Activated T-cell treated with anti-CD3 and anti-CD28 coated beads, Interleukin-2, amount 50 U/mL, for 48 hours (primary cell): Measurements from ENCODE around the gene TEK.
"Not testable (repeated sequence)": the region's sequence is repeated elsewhere in the genome, so short reads cannot be mapped to it uniquely, and the experiment has no call there.

Source experiments
- DNase-seq, 2 experiments: peaks; one replicate each; pipeline ENCODE4 v3.0.0-alpha.2; 2020

Gene TEK

GRCh38 chr9:27182421-27182820, 73.4 kb downstream of the TEK start:
- DNase-seq, result no peak

DNA sequence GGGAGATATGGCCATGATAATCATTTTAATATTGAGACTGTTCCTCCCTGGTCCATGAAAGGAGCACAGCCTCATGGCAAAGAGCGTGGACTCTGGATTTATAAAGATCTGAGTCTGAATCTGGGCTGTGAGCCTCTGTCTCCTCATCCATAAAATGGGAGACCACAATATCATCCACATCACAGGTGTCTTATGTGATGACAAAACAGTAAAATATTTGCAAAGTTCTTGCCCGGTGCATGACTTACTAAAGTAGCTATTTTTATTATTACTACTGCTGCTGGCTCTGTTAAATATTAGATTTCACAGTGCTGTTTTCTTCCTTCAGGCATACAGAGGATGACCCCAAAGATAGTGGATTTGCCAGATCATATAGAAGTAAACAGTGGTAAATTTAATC, 74.1 kb downstream of the TEK start:
- DNase-seq, result no peak

- DNase-seq, result no peak
Observed at GRCh38 chr9:27183701-27184100, 74.7 kb downstream of the TEK start.

- no peak for DNase-seq
Observed at GRCh38 chr9:27184556-27185351, 75.7 kb downstream of the TEK start.

GRCh38 chr9:27188426-27188825, 79.4 kb downstream of the TEK start:
- no peak for DNase-seq

- DNase-seq, result no peak
Observed at GRCh38 chr9:27189426-27189825, 80.4 kb downstream of the TEK start.

DNA sequence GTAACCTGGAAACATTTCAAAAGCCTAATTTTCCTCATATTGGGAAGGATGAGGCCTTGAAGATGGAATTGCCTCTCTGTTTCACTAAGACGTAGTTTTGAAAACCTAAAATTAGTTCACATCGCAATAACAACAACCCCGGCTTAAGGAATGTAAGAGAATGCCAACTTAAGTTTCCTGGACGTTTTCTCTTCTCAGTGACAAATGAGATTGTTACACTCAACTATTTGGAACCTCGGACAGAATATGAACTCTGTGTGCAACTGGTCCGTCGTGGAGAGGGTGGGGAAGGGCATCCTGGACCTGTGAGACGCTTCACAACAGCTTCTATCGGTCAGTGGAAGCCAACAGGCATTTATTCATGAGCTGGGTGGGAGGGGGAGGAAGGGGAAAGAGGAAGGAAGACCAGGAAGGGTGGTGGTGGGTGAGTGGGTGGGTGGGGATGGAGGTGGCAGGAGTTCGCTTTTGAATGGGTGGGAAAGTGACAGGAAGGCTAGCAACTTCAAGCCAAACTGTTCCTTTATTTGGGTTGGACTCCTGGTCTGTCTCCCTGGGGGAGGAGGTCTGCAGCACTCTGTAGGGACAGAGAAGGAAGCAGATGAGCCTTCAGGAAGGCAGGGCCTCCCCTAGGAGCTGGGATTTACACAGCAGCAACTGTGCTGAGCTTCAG, 83.4 kb downstream of the TEK start:
- DNase-seq, result no peak

- no peak for DNase-seq
Observed at GRCh38 chr9:27193886-27194285, 84.9 kb downstream of the TEK start.

GRCh38 chr9:27194401-27195091, 85.5 kb downstream of the TEK start:
- no peak for DNase-seq

DNA sequence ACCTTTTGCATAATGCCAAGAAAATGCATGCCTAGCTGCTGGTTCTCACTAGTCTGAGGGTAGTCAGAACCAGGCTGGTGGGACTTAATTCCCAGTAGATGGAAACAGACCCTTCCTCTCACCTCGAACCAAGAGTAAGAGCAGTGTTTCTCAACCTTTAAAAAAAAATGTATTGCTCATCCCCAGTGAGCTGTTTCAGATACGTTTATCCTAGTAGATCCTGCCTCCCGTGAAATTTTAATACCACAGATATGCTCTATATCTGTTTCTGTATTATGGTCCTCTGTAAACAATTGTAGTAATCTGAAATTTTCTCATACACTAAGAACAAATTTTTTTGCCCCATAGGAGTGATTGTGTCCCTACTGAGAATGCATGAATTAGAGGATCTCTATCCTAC, 86.2 kb downstream of the TEK start:
- DNase-seq, result no peak

GRCh38 chr9:27196383-27196782, 87.4 kb downstream of the TEK start:
- DNase-seq, result no peak

GRCh38 chr9:27198190-27198589, 89.2 kb downstream of the TEK start:
- no peak for DNase-seq

DNA sequence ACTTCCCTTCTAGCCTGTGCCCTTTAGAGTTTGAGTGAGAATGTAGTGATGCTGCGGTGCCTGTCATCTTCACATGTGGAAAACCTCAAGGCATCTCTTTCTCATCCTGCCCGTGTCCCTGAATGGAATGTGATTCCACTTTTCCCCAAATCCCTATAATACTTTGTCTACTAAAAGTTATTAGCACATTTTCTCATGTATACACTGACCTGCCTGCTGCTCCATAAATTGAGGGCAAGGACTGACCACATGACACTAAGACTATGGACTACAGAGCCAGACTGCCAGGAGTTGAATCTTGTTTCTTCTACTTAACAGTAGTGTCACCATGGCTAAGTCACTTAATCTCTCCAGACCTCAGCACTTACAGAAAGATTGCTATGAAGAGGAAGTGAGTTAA, 93.0 kb downstream of the TEK start:
- no peak for DNase-seq

DNA sequence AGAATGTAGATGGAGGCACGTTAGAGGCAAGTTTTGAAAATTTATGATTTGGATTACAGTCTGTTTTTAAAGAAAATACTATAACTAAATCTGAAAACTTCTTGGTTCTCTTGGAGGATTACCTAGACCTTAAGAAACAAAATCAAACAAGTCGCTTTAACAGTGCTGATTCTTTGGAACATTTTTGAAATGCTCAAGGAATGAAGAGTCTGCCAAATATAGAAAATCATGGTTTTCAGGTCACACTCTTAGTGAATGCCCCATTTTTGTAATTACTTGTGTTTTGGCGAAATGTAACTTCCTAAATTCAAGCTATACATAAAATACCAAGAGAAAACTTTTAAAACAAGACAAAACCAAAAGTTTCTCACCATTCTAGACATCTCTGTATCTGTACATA, 94.8 kb downstream of the TEK start:
- DNase-seq, result no peak

- DNase-seq, result no peak
Observed at GRCh38 chr9:27204578-27204977, 95.6 kb downstream of the TEK start.

DNA sequence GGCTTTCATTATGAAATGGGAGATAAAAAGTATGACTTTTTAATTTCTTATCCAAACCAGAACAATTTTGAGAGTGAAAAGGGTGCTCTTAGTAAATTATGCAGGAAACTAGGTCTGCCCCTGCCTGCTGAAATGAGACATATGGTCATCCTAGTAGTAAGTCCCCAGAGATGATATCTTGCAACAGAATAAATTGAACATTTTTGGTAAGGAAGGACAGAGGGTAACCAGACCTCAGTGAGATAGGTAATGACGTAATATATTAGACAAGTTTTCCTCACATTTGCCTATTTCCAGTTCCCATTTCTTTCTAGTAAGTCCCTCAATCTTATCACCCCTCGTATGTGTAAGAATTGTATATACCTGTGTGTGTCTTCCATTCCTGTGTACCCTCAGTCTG, 96.2 kb downstream of the TEK start:
- no peak for DNase-seq

DNA sequence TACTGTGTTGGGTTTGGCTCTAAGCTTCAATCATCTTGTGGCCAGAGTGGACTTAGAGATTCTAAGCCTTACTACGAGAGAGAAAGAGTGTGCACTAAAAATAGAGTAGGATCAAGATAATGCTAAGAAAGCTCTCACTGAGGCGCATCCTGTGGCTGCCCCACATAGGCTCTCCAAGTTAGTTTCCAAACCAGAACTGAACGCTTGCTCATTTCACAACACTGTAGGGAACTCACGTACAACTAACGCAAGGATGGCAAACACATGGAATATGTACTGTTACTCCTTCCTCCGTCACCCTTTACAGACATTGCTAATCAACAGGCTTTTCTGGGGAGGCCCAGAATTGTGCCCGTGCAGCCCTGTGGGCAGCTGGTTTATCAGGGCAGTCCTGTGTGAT, 97.0 kb downstream of the TEK start:
- no peak for DNase-seq

GRCh38 chr9:27209034-27209433, 100.0 kb downstream of the TEK start:
- no peak for DNase-seq

DNA sequence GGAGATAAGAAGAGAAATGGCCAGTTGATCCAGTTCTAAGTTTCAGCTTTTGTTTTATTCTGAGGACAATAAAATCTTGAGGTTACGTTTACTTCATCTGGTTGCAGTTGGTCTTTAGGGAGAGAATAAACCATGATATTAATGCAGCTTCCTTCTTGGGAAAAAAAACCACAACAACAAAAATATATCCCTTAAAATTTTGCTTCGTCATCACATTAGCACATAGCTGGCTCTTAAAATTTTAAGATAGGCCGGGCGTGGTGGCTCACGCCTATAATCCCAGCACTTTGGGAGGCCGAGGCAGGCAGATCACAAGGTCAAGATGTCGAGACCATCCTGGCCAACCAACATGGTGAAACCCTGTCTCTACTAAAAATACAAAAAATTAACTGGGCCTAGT, 101.6 kb downstream of the TEK start:
- DNase-seq, result no peak

DNA sequence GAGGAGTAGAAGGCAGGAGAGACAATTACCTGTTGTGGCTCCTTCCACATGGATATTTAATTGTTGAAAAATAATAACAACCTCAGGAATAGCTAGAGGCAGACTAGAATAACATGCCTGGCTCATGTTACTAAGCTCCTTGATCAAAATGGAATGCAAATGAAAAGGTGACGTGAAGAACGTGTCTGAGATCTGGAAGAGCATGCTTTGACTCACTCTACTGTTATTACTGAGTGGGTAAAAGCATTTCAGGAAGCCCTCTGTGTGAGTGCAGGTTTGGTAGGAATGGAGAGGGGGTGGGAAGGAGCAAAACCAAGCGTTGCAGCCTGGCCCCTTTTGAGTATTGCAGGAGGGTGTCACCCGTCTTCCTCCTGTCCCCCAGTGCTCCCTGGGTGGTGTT, 103.2 kb downstream of the TEK start:
- DNase-seq, result no peak

- no peak for DNase-seq
Observed at GRCh38 chr9:27212621-27213020, 103.6 kb downstream of the TEK start.

GRCh38 chr9:27227192-27227591, 118.2 kb downstream of the TEK start:
- no peak for DNase-seq

GRCh38 chr9:27239648-27240047, 130.6 kb downstream of the TEK start:
- not testable (repeated sequence) for DNase-seq

DNA sequence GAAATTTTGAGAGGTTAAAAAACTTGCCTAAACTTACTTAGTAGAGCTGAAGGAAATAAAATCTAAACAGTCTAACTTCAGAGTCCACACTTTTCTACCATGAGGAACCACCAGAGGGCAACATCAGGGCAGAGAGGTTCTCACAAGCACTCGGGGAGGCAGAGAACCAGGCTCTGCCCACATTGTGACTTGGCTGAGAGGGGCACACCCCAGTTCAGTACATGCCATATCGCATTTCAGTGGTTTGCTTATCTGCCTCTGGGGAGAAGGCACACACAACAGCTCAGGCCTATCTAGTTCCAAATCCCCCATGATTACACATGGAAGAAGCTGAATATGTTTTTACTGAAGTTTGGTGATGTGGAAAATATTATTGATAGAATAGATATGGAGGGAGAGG, 138.7 kb downstream of the TEK start:
- DNase-seq, result peak; percentile 16 to 17
